ENCODE data around the gene TRAK1.

TRAK1 gene

GRCh38 chr3:42172047-42172654, 81.0 kb downstream of the TRAK1 start:
- in situ Hi-C loops (cut with MboI; ENCODE audit: low sequenced_read_pairs) = no loop called here

DNA sequence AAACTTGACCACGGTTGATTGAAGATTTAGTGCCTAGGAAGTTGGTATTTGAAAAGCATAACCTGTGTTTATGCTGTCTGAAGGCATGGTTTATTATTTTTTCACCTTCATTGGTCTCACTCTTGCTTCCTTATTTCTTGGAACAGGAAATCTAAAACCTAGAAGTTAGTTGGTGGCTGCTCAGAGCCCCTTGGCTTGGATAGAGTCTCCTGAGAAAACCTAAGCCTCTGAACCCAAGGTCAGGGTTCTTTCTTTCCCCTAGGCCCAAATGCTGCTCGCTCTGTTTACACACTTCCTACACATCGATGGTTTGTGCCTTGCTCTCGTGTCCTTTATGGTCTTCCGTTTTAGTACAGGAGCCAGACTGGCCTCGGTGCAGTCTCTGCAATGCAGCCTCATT, 82.2 kb downstream of the TRAK1 start:
- in situ Hi-C loops (cut with MboI; ENCODE audit: low sequenced_read_pairs) = no loop called here

GRCh38 chr3:42174679-42175385, 83.7 kb downstream of the TRAK1 start:
- in situ Hi-C loops (cut with MboI; ENCODE audit: low sequenced_read_pairs) = no loop called here

GRCh38 chr3:42175386-42176240, 84.5 kb downstream of the TRAK1 start:
- in situ Hi-C loops (cut with MboI; ENCODE audit: low sequenced_read_pairs) = no loop called here

GRCh38 chr3:42176242-42177034, 85.3 kb downstream of the TRAK1 start:
- in situ Hi-C loops (cut with MboI; ENCODE audit: low sequenced_read_pairs) = no loop called here

- in situ Hi-C loops (cut with MboI; ENCODE audit: low sequenced_read_pairs) = no loop called here
Observed at GRCh38 chr3:42177068-42177800, 86.1 kb downstream of the TRAK1 start.

- in situ Hi-C loops (cut with MboI; ENCODE audit: low sequenced_read_pairs) = no loop called here
Observed at GRCh38 chr3:42177801-42178150, 86.6 kb downstream of the TRAK1 start.

DNA sequence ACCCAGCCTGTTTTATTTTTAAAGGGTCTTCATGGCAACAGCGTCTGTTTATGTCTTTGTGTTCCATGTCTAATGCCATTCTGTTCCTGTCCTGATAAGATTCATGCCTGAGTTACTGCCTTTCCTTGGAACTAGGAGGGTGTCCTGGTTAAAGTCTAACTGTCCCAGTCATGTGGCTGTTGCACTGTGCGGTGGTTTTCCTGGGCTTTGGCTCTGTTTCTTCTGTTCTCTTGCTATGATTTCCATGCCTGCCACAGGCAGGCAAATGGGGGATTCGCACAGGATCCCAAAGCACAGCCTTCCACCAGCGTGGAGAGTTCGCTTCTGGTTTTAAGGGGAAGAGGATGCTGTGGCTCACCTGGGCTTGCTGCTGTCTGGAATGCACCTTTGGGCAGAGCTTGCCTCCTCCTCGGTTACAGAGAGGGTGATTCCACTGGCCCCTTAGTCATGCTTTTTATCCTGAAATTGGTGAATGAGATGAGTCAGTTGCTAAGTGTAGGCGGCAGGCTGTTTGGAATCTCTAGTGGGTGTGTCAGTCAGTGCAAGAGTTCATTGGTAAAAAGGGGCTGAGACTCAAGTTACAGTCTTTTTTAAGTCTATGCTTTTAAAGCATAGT, 88.1 kb downstream of the TRAK1 start:
- in situ Hi-C loops (cut with MboI; ENCODE audit: low sequenced_read_pairs) = no loop called here

DNA sequence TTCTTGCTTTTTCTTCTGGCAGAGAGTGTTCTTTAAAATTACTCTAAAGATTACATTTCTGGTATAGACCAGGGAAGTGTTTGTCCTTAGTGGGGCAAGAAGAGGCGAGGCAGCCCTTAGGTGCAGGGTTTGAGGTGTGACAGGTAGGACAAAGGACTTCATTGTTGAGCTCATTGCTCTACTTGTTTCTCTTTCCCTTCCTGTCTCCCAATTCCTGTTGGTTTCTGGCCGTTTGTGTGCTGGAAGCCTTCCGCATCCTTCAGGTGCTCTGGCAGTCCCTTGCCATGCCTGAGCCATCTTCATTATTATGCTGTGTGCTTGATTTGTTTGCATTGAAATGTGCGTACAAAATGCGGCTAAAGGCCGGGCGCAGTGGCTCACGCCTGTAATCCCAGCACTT, 89.7 kb downstream of the TRAK1 start:
- in situ Hi-C loops (cut with MboI; ENCODE audit: low sequenced_read_pairs) = no loop called here

DNA sequence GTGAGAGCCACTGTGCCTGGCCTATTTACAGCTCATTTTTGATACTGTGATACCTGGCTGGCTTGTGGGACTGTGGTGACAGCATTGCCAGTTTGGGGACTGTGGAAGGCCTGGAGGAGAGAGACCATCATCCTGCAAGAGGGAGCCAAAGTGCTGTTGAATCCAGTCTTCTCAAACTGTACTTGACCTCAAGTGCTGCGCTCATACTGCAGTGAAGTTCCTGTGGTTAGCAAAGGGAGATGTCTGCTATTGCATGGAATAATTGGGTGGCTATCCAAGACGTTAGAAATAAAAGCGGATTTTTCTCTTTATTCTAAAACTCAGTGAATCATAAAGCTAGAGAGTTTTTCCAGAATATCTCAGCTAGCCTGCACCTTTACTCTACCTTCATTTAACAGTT, 91.4 kb downstream of the TRAK1 start:
- in situ Hi-C loops (cut with MboI; ENCODE audit: low sequenced_read_pairs) = no loop called here

DNA sequence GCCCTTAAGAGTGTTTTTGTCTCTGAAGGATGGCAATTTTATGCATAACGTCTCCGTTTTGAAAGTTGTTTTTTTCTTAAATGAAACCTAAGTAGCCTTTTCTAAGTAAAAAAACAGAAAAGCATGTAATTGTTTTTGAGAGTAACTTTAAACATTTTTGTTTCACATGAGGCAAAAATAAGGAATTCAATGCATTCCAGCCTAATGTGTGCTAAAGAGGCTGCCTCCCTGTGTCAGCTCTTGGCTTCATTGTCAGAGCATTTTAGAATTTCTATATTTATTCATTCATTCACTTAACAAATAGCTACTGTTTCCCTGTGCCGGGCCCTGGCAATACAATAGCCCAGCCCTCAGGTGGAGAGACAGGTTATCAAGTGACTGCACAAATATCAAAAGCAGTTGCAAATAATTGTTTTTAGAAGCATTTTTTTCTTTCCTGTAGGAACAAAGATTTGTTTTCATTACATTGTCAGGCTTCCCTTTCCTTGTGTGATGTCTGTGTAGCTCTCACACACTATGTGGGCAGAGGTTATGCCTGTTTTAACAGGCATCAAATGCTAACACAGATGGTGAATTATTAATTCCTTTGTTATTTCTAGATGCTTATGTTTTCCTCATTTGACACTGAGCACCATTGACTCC, 93.0 kb downstream of the TRAK1 start:
- in situ Hi-C loops (cut with MboI; ENCODE audit: low sequenced_read_pairs) = no loop called here

- in situ Hi-C loops (cut with MboI; ENCODE audit: low sequenced_read_pairs) = no loop called here
Observed at GRCh38 chr3:42184651-42185443, 93.7 kb downstream of the TRAK1 start.

DNA sequence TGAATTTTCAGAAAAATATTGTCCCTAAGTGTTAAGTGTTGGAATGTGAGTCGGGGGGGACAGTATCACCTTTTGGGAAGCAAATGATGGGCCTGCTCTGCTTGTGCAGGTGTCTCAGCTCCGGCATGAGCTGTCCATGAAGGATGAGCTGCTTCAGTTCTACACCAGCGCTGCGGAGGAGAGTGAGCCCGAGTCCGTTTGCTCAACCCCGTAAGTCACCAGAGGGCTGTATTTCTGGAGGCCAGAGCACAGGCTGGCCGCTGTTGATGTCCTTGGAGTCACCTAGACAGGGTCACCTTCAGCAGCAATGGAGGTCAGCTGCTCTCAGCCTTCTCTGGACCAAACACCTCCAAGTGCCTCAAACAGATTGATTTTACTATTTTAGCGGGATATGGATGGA, 96.8 kb downstream of the TRAK1 start:
- in situ Hi-C loops (cut with MboI; ENCODE audit: low sequenced_read_pairs) = no loop called here

- in situ Hi-C loops (cut with MboI; ENCODE audit: low sequenced_read_pairs) = no loop called here
Observed at GRCh38 chr3:42188376-42188775, 97.2 kb downstream of the TRAK1 start.

DNA sequence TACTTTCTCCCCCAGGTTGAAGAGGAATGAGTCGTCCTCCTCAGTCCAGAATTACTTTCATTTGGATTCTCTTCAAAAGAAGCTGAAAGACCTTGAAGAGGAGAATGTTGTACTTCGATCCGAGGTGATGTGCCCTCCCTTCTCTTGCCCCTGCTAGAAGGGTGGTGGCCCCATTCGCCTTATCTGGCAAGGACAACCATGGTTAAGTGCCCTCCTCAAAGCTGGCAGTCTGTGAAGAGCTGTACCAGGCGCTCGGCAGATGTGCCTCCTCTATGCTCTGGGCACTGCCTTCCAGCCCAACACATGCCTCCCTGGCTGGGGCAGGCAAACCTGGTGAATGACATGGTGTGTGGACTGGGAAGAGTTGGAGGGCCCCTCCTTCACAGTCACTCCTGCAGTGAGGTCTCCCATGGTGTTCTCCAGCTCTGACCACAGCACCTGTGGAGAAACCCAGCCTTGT, 97.9 kb downstream of the TRAK1 start:
- in situ Hi-C loops (cut with MboI; ENCODE audit: low sequenced_read_pairs) = no loop called here

DNA sequence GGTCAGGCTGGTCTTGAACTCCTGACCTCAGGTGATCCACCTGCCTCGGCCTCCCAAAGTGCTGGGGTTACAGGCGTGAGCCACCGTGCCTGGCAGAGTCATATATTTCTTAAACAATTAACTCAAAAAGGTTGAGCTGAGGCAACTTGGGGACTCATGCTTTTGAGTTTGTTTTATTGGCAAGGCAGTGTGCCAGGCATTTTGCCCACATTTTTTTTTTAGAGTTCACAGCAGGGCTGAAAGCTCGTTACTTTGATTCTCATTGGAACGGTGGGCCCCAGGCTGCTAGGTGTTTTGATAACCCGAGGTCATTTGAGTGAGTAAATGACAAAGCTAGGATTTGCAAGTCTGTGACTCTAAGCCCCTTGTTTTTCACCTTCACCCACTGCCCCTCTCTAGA, 98.6 kb downstream of the TRAK1 start:
- in situ Hi-C loops (cut with MboI; ENCODE audit: low sequenced_read_pairs) = no loop called here

DNA sequence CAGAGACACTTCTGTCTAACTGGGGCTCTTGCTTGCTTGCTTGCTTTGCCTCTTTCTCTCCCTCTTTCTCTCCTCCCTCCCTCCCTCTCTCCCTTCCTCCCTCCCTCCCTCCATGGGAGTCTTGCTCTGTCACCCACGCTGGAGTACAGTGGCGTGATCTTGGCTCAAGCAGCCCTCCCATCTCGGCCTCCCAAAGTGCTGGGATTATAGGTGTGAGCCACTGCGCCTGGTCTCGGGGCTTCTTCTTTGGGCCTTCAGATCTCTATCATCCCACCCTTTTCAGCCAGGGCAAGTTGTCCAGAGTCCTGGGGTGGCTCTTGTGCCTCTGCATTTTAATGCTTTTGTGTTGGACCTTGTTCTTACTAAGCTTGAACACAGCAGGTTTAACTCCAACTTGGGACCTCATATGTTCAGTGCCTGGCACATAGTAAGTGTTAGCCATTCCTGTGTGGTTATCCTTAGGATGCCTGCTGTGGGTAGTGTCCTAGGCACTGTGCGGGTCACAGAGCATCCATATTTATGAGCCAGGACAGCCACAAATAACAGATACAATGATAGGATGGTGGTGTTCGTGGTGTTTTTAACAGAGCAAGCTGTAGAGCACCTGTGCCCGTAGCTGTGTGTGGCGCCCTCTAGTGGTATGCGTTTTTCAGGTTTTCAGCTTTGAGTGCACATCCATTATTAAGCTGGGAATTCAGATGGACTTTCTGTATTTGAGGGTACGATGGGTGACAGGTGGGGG, 99.7 kb downstream of the TRAK1 start:
- in situ Hi-C loops (cut with MboI; ENCODE audit: low sequenced_read_pairs) = no loop called here

GRCh38 chr3:42191443-42191747, 100.2 kb downstream of the TRAK1 start:
- in situ Hi-C loops (cut with MboI; ENCODE audit: low sequenced_read_pairs) = no loop called here
